Activated CD8-positive, alpha-beta memory T cell treated with anti-CD3 and anti-CD28 coated beads, Interleukin-2, amount 50 U/mL, for 1 hour (primary cell): ENCODE data around the gene SLC25A14.

Source experiments
- DNase-seq: peaks from one replicate; pipeline ENCODE4 v3.0.0-alpha.2; 2020; ENCODE audit errors: extremely low read depth

Gene SLC25A14

DNA sequence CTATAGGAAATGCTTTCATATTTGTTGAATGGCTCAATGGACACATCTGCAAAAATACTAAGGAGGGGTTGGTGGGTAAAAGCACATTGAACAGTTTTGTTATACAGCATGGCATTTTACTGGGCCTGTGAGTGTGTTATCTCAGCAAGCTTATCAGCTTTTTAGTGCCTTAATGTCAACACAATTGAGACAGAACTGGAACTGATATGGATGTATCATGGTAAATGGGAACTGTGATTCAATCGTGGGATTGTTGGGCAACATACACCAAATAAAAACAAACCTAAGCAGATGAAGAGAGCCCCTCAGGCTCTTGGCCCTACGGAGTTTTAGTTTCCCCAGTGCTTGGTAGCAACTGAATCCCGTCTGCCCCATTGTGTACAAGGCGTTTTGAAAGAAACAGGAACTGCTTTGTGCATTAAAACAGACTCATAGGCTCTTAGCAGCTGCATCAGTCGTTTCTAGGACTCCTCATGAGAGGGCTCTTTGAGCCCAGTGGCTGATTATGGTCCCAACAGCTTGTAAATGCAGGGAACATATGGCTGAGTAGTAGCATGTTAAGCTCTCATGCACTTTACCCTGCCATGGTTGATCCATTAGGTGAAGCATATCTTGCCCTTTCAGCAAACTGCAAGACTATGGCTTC is 38.4 kb downstream of the SLC25A14 start:
- no peak for DNase-seq

DNA sequence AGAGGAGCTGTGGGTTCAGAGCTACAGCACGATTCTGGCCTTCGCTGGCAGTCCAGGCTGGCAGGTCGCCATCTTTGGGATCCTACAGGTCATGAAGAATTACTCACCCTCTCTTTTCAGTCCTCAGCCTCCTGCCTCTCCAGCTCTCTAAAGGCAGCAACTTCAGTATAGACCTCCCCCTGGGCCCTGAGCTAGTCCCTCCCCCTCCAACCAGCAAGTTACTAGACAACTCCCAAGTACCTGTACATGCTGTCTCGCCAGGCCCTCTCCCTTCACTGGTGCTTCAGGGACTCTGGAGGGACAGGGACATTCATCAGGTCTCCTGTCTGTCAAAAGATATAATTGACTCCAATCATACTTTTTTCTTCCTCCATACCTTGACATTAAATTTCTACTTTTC is 45.8 kb downstream of the SLC25A14 start, which contains the start of gene GPR119:
GPR119 (minus strand) TSS at position 155 of the 400 bp plus-strand sequence. CDS start 227 bp downstream, outside the sequence.
- DNase-seq, result no peak

DNA sequence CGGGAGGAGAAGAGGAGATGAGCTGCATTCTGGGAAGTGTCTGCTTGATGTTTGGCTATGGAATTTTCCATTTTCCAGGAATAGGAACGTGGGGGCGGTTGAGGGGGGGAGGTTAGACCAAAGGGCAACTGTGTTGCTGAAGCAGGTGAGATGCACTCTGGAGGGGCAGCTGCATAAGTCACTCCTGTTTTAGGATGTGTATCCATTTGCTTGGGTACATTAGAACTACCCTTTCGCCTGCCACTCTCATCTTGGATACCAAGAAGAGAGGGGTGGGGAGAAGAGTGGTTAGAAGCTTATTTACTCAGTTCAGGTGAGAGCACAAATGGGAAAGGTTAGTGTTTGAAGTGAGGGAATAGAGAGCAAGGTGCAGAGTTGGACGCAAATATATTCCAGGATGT is 46.7 kb downstream of the SLC25A14 start:
- DNase-seq, result no peak

DNA sequence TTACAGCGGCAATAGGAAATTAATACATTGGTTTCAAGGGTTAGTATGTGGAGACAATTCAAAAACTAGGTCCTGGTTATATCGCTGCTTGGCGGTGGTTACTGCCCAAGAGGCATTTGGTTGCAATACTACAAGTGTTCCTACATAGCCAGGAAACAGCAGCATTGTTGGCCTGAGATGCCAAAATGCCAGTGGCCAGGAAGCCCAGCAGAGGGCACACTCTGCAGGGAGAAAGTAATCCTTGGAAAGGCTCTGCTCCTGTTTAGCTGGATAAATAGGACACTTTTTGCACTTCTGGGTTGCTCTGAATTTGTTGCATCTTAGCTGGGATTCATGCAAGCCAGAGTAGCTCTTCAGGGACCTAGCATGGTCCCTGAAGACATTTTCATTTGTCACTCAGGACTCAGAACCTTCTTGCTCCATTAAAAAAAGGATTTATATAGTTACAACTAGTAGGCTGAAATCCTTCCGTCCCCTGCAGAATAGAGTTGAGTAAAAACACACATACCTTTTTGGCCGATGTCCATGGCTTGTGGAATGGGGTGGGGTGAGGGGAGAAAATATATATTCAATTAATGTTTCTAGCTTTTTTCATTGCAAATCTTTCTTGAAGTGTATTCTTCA is 53.8 kb downstream of the SLC25A14 start:
- no peak for DNase-seq

DNA sequence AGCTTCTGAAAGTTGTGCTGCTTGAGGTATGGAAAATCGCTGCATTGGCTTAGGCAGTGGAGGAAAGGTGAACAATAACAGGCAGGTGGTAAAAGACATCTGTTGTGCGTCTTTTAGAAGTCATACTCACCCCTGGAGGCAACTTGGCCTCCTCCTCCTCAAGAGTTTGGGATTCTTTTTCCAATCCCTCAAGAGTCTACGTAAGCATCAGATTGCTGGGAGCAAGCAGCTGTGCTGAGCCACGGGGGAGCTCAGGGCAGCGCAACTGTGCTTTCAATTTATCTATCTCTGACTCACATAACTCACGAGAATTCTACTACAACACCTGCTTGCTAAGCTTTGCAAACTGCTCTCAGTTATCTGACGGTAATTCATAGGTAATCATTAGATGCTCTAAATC is 55.6 kb downstream of the SLC25A14 start:
- no peak for DNase-seq

DNA sequence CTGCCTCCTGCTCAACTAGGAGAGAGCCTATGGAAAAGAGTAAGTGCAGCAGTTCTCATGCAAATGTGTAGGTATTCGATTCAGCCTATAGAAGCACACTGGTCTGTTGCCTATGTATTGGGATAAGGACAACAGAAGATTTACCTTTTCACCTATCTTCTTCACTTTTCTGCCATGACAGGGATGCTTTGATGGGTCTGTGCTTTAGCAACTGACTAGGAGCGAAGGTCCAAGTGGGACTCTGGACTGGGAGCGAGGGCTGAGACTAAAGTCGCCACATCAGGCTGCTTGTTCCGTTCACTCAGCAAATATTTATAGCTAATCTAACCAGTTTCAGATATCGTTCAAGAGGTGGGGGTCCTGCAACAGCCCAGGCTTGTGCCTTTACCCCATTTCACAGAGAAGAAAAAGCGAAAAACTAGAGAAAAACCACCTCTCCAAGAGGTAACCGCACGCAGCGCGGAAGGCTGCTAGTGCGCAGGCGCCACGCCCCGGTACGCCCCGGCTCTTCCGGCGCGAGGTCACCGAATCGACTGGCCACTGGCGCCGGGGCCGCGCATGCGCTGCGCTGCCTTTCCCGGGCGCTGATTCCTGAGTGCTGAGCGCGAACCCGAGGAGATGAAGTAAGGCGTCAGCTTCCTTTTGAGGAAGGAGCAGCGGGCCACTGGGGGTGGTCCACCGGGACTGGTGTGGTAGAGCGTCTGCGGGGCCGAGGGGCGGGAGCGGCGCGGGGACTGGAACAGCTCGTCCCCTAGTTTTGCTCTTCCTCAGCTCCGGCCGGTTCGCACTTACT is 61.9 kb downstream of the SLC25A14 start, which contains the start of gene RBMX2:
RBMX2 (plus strand) TSS at position 573 of the 793 bp plus-strand sequence; CDS start at position 619, 46 bp downstream.
- peak; percentile 26 for DNase-seq

DNA sequence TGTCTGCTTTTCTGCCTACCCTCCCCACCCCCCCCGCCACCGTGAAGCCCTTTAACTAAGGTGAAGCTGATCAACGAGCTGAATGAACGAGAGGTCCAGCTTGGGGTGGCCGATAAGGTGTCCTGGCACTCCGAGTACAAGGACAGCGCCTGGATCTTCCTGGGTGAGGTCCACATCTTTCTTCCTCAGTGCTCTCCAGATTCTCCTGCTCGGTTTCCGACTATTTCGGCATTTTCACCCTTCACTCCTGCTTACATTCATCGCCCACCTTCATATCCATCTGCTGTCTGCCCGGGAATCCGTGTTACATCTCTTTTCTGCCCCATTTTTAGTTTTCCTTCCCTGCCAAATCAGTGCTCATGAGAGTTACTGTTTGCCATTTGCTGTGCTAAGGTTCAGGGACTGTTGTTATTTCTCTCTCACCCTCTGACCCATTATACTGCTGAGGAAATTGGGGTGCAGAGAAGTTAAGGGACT is 62.5 kb downstream of the SLC25A14 start:
- no peak for DNase-seq

DNA sequence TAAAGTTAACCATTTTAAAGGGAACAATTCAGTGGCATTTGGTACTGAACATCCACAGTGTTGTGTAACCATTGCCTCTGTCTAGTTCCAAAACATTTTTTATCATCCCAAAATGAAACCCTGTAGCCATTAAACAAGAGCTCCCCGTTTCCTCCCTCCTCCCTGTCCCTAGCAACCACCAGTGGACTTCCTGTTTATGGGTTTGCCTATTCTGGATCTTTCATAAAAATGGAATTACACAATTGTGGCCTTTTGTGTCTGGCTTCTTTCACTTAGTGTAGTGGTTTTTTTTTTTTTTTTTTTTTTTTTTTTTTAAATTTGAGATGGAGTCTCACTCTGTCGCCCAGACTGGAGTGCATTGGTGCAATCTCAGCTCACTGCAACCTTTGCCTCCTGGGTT is 73.7 kb downstream of the SLC25A14 start:
- no peak for DNase-seq

DNA sequence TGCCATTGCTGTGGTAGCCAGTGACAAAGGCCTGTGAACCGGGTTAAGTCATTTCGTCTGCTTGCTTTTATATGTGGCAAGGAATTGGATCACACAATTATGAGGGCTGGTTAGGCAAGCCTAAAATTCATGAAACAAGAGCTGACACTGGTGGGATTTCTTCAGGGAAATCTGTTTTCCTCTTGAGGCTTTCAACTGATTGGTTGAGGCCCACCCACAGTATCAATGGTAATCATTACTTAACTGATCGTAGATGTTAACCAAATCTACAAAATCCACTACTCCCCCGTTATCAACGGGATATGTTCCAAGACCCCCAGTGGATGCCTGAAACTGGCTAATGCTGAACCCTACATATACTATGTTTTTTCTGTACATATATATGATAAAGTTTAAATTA is 75.1 kb downstream of the SLC25A14 start:
- no peak for DNase-seq

DNA sequence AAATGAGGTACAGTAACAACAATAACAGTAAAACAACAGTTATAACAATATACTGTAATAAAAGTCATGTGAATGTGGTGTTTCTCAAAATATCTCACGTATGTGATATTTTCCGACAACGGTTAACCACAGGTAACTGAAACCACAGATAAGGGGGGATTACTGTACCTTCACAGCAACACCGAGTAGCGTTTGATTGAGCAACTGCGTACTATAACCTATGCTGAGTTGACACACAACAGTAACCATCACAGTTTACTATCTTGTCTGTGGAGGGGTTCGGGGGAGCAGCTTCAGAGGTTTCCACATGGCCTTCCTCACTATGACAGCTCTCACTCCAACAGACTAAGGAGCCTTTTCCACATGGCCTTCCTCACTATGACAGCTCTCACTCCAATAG is 75.5 kb downstream of the SLC25A14 start:
- DNase-seq, result no peak

DNA sequence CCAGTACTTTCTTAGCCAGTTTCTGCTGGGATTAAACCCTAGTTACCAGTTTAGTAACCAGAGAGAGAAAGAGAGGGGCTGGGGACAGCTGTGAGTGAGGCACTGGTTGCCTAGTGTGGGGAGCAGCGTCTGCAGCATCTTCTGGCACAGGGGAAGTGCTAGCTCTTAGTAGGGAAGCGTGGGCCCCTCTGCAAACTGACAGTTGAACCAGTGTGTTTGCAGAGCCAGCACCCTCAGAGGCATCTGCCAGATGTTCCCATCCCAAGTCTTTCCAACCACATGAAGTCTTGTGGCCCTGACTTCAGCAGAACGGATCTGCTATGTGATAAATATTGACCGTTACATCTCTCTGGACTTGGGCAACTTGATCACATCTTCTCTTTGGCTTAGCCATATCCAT is 77.1 kb downstream of the SLC25A14 start:
- no peak for DNase-seq

DNA sequence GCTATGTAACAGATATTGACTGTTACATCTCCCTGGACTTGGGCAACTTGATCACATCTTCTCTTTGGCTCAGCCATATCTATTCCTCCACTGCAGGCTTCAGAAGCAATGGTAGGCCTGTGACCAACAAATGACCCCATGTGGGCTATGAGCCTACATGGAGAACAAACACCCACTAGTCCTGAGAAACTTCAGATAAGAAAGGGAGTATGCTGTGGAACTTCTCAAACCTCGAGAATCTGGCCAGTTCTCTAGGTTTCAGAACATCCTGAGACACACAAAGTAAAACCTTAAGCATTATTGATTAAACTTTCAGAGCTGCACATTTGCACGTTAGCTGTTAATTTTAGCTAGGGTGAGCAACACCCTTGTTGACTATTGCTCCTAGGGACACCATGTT is 78.3 kb downstream of the SLC25A14 start:
- DNase-seq, result no peak

DNA sequence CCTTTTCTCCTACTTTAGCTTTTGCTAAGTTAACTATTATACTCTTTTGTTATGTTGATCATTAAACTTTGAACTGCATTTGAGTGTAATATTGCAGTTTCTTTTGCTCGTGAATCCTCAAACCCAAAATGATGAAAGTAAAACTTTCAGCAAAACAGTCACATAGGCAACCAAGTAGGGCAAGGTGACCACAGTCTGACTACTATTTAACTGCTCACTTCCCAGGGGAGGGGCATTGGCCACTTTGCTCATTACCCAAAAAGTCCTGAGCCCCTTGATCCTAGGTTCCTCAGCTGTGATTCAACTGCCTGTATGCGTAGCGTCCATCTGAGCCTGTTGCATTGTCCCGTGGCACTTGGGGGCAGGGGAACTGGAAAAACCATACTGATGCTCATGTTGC is 79.0 kb downstream of the SLC25A14 start:
- no peak for DNase-seq

DNA sequence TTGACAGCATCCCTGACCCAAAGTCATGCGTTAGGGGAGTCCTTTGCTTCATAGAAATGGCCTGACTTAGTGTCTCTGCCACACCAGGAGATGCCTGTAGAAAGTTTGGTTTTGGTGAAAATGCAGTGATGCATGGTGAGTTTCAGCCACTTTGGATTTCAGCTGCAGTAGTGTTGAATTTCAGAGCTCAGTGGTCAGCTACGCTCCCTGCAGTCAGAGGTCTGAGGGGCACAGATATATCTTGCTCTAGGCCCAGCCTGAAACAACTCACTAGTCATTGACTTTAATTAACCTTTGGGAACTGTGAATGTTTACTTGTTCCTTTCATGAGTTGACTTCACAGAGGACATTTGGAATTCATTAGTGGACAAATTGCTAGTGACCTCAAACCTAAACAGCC is 79.5 kb downstream of the SLC25A14 start:
- no peak for DNase-seq
